ENCODE measurements around the gene RBM18. TPM values are rescaled to one million over a fixed set of nuclear protein-coding genes. Genes with fewer than 3 reads are reported as not detected.

Gene RBM18
- total RNA-seq, 4 donors from 2014 or later: 12.1 to 15.2 (median 13.7) TPM

- WGBS, 2 donors: 90 to 92% methylated on average over 6 of the region's 6 CpGs
- H3K27ac ChIP-seq: no peak overlapping the region
- TF ChIP-seq CTCF (IDR thresholded peaks at IDR 0.05) (no peak), POLR2A (IDR thresholded peaks at IDR 0.05) (no peak)
- intact Hi-C loops (cut with DNase I): no loop called here
- no peaks in the 10 kb centered on the region for H3K36me3 ChIP-seq
- H3K4me3 ChIP-seq (replicated peaks in 1 of 3): no peak overlapping the region
- H3K27me3 ChIP-seq: no peaks in the 10 kb centered on the region
- H3K9me3 ChIP-seq: no peaks in the 10 kb centered on the region
- DNase-seq: no peak
- no peaks in the 10 kb centered on the region for H3K4me1 ChIP-seq
Measured at GRCh38 chr9:122188369-122188768, 76.3 kb downstream of the RBM18 start.

Other genes starting within 250 kb of the RBM18 start
- gene TTLL11, start 171.5 kb downstream of the RBM18 start, total RNA-seq: 10 to 100 TPM in 2 of 4 donors, 1 to 10 TPM in 2; 7.9 to 14.4 (median 9.7) TPM
- gene NDUFA8, start 105.1 kb downstream of the RBM18 start, total RNA-seq: 10 to 100 TPM; 18.1 to 70.7 (median 53.2) TPM
- gene MORN5, start 104.9 kb downstream of the RBM18 start, total RNA-seq: not detected
- 1 to 10 TPM; 1.3 to 4.4 (median 1.7) TPM for gene LHX6, start 35.9 kb downstream of the RBM18 start, total RNA-seq
- gene MRRF, start within 50 bp of the RBM18 start, total RNA-seq: 10 to 100 TPM; 40.9 to 56.0 (median 52.0) TPM
- 1 to 10 TPM; 2.3 to 4.0 (median 3.5) TPM for gene PTGS1, start 106.2 kb upstream of the RBM18 start, total RNA-seq
- not detected for gene OR1J1, start 213.1 kb upstream of the RBM18 start, total RNA-seq
- not detected for gene OR1J2, start 246.0 kb upstream of the RBM18 start, total RNA-seq